Activated CD4-positive, alpha-beta T cell treated with anti-CD3 and anti-CD28 coated beads, Interleukin-2, amount 50 U/mL, for 24 hours (primary cell): ENCODE results near the gene MRPS24.

Experiments
- DNase-seq, 2 donors: peaks; one replicate each; pipeline ENCODE4 v3.0.0-alpha.2; 2020; ENCODE audit warnings: low read depth in 1 of 2, low spot score in 1 of 2

The MRPS24 gene

DNA sequence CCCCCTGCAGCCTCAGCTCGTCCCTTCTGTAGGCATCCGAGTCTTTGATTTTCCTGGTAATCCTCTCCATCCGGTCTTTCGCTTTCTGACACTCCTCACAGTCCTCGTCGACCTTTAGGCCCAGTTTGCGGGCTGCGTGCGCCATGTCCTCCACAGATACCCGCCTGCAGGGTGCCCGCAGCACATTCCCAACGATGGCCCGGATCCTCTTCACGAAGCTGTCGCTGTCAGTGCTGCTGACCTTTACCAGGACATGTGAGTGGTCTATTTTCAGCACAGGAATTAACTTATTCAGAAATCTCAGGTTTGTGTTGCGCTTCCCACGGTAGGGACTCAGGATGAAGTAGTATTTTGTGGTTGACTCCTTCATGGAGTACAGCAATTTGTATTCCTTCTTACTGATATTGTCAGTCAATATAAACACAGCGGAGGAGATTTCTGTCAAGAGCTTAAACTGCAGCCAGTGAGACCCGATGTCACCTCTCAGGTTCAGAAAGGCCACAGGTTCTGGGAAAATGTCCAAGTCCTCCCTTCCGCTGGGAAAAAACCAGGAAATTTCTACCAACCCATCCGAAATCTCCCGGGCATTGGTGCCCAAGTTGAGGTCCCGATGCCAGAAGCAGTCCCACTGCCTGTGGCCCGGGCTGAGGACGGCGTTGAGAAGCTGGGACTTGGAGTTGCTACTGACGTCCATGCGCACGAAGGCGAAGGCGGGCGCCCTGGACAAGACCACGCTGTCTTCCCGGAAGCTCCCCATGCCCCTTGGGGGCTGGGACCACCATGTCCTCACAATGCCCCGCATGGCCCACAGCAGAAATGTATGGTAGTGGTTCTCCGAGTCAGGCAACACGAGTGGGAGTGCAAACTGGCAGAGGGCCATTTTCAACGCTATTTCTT is 8.9 kb upstream of the MRPS24 start:
- no peak for DNase-seq

DNA sequence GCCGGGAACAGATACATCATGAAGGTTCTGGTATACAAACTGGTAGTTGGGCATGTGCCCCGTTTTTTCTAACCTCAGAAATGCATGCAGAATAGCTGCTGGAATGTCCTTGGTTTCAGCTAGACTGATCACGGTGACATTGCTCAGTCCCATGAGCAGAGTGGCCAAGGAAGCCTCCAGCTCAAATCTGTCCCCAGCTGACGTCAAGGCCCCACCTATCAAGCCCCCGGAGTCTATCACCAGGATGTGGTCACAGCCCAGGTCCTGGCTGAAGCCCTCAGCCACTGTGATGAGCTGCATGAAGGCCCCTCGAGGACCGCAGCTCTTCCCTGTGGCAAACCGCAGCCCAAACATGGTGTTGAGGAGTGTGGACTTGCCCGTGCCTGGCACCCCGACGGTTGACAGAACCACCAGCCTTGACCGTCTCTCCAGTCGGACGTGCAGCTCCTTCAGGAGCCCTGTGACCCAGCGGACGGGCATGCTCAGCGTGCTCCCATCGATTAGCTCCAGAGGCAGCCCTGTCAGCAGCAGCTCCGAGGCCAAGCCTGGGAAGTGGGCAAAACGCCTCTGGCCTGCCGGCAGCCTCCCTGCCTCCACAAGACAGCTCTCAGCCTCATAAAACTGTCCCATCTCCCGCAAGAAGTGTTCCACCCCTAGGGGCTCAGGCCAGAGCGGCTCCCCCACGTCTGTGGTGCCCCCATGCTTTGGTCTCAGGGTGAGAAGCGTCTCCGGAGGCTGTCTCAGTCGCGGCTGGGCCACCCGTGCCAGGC is 7.8 kb upstream of the MRPS24 start:
- no peak for DNase-seq

DNA sequence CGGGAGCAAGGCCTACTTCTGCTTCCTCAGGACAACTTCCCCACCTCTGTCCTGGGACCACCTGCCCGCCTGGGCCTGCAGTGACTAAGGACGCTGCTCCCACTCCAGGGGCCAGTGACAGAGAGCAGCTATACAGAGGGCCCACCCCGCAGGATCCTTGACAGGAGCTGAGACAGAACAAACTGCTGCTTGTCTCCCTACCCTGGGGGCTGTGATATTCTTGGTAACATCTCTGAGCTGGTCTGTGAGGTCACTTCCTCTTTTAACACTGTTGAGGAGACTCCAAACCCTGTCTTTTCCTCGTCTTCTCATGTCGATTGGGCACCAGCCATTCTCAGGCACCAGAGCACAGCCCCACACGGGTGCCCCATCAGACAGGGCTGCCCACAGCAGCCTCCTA is 6.9 kb upstream of the MRPS24 start:
- no peak for DNase-seq

DNA sequence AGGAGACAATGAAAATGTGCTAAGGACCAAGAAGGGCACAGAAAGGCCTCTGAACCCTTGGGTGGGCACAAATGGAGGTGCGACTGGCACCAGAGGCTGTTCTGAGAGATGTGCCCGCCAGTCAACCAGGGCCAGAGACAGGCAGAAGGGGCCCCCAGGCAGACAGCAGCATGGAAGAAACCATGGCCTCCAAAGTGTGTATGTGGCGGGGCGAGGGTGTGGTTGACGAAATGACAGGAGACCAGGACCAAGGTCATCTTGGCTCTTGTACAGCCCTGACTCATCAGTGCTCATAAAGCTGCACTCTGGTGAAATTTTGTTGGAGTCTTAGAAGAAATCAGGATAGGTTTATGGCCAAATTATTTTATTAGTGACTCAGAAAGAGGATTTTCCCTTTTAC is 4.0 kb upstream of the MRPS24 start:
- DNase-seq: no peak

DNA sequence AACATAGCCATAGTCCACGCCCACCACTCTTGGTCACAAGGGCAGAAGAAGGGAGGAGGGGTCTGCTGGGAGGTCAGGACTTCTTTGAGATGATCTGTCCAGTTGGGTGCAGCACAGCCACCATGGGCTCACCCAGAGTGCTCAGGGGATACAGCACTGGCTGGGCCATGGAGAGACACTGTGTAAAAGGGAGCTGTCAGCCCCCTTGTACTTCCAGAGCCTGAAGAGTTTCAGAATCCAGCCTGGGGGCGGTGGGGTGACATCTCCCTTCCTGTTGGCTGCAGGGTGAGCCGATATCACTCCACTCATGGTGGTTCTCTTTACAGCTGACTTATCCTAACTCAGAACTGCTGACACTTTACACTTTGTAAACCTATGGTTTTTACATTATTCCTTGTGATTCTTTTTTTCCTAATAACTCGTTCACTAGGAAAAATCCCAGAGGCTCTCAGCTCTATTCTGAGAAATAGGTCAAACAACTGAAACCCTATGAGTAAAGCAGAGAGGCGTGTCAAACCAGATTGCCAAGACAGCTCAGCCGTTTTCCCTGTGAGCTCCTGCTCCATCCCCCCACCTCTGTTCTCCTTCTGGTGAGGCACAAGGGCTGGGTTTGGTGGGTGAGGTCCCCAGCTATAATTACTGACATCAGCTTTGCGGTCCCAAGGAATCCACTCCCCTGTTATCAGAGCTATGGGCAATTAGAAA is 3.2 kb upstream of the MRPS24 start:
- no peak for DNase-seq

DNA sequence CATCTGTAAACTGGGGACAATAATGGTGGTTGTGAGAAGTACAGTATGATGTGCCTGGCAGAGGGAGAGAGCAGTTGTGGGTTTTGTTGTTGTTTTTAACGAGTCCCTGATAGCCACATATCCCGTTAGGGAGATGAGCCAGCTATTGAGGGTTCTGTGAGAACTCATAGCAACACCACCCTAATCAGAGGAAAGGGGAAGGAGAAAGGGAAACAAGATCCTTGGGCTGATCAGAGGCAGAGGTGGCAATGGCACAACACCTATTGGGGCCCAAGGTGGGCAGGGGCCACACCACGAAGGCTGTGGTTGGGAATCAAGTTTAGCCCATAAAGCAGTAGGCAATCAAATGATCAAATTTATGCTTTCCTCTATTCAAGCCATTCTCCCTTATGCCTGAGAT is 1.7 kb upstream of the MRPS24 start:
- DNase-seq: no peak

DNA sequence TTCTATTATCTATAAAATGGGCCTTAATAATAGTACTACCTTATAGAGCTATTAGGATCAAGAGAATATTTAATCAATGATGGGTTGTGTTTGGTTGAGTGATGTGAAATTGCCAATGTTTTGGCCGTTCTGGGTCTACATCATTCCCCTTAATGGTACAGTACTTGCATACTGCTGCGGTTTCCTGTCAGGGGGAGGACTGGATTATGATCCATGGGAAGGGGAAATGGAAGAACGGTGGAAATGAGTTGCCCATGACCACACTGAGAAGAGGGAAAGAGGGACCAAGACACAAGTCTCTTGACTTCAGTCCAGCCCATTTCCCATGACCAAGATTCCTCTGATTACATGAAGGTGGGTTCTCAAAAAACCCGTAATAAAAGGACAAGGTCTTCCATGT is 999 bp upstream of the MRPS24 start:
- DNase-seq: no peak

DNA sequence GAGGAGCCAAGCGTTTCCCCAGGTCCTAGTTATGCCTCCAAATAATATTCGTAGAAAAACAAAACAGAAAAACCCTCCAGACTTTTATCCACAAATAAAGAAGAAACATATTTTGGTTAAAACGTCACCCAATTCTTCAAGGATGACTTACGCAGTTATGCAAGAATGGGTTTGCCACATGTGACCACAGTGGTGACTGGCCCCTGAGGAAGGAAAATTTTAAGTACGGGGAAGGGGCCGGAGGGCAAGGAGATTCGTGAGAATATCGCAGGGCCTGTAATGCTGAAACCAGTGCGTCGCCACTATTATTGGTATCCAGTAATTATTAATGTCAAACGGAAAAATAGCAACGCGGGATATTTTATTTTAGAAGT is 537 bp upstream of the MRPS24 start:
- no peak for DNase-seq

DNA sequence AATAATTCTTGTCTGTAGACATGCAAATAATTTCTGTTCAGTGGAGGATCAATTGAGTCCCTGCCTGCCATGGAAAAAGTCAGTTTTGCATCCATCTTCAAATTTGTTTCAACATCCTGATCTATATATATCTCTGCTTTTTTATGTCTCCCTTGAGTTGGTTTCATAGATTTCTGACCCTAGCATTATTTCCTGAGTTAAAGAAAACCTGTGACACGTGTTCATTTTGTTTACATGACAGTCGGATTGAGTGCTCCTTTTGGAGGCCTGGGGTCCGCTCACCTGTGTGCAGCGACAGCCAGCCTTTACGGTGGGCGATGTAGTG is 674 bp downstream of the MRPS24 start:
- no peak for DNase-seq

DNA sequence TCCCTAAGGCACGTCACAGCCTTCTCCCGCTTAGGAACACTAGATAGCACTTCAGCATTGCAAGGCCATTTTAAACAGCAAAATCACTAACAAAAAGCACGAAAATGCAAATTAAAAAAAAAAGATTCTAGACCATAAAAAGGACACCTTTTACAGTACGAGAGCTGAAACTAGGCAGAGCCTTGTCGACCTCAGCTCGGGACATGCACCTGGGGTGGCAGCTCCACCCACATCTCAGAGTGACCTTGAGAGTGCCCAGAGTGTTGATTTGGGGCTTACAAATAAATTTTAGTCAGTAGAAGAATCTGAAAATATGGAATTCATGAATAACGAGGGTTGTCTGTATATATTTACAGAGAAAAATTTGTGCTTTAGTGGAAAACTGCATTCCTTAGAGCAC is 1.1 kb downstream of the MRPS24 start:
- no peak for DNase-seq

DNA sequence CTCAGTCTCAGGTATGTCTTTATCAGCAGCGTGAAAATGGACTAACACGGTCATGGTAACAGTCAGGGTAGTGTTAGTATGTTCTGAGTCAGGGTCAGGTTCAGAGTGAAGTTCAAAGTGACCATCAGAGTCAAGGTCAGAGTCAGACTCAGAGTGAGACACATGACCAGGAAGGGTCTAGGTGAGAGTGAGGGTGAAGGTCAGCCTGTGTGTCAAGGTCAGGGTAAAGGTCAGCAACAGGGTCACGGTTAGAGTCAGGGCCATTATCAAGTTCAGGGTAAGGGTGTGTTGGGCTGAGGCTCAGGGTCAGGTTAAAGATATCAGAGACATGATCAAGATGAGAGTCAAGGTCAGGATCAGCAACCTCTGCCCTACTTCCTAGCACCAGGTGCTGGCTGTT is 4.0 kb downstream of the MRPS24 start:
- DNase-seq: no peak

DNA sequence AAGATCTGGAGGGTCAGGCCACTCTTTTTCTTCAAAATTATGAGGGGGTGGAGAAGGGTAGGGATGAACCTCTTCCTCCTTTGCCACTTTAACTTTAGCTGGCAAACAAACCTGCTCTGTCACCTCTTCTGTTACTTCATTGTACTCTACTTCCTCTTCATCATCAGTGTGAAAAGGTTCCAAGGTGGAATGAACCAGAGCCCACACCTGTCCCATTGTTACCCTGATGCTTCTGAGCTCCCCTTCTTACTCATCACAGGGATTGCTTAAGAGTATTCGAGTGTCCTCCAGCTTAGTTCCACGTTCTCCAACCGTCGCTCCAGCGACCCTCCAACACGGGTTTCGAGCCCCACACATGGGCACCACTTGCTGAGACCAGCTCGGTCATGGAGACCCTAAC is 5.2 kb downstream of the MRPS24 start:
- DNase-seq: no peak

DNA sequence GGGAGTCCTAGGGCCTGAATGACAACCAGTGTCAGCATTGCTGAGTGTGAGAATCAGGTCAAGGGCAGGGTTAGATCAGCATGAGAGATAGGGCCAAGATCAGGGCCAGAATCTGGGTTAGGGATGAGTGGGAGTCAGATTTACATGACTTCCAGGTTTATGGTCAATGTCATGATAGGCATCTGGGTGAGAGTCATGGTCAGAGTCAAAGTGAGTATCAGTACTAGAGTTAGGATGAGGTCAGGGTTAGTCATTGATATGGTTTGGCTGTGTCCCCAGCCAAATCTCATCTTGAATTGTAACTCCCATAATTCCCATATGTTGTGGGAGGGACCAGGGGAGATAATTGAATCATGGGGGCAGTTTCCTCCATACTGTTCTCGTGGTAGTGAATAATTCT is 12.3 kb downstream of the MRPS24 start:
- no peak for DNase-seq

DNA sequence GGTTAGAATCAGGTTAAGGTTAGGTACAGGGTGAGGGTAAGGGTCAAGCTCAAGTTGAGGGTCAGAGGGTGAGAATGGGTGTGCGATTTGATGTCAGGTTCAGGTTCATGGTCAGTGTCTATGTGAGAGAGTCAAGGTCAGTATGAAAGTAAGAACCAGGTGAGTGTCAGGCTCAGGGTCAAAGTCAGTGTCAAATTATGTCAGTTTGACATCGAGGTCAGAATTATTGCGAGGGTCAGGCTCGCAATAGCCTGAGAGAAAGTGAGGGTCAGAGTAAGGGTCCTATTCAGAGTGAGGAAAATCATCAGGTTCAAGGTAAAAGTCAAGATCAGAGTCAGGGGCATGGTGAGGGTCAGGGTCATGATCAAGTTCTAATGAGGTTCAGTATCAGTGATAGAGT is 13.0 kb downstream of the MRPS24 start:
- no peak for DNase-seq

DNA sequence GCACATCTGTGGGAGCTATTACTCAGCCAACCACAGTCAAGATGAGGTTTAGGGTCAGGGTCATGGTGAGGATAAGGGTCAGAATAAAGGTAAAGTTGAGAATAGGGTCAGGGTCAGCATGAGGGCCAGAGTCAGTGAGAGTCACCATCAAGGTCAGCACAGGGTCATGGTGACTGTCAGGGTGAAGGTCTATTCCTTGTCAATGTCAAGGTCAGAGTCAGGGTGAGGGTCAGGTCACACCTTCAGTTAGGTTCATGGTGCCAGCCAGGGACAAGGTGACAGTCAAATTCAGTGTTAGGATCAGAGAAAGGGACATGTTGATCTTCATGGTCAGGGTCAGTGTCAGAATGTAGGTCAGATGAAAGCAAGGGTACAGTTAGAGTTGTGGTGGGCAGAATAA is 14.1 kb downstream of the MRPS24 start:
- DNase-seq: no peak

DNA sequence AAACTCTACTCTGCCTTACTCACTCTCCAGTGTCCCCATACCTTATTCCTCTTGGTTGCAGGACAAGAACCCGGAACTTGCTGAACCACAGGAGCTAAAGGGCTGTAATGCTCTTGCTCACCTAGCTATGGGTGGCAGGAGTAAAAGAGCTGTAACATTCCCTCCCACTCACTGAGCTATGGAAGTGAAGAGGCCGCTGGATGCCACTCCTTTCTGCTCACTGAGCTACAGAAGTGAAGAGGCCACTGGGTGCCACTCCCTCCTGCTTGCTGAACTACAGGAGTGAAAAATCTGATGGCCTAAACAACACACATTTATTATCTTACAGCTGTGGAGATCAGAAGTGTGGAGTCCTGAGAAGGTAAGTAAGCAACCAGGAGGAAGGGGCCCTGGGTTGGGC is 17.5 kb downstream of the MRPS24 start:
- DNase-seq: no peak

DNA sequence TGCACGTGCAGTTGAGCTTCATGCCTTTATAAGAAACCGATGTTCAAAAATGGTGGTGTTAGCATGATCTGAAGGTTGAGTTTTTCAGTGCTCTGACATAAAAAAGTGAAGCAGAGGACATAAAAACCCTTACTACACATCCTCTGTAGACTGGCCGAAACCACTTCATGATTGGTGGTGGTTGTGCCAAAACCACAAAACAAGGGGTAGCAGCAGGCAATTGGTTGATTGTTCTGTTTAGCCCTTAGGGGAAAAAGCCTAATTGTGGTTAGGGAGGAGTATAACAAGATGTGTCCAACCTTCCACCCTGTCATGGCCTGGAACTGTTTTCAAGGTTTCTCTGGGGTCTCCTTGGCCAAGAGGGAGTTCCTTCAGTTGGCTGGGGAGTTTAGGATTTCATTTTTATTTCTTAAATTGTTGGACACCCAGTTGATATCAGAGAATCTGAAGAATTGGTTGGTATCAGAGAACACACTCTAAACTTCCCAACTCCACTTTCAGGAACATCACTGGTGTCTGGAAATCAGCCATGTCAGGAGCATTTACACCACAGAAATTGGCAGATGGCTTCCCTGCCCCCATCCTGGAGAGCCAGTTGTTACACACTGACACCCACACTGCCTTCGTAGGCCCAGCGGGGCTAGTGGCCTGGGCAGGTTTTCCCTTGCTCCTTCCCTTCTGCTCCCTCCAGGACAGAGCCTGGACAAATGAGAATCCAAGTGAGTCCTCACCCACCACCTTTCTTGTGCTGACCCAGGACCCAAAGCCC is 18.8 kb downstream of the MRPS24 start:
- DNase-seq: no peak

DNA sequence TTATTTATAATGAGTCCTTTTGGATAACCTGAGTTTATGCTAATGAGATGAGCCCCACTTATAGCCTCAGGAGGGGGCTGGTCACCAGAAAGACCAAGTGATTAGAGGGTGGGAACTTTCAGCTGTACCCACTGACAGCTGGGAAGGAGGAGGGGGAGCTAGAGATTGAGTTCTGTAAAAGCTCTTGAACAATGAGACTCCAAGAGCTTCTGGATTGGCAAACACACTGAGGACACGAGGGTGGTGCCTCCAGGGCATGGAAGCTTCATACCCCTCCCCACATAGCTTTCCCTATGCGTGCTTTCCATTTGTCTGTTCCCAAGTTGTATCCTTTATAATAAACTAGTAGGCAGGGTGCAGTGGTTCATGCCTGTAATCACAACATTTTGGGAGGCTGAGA is 20.3 kb downstream of the MRPS24 start:
- no peak for DNase-seq

DNA sequence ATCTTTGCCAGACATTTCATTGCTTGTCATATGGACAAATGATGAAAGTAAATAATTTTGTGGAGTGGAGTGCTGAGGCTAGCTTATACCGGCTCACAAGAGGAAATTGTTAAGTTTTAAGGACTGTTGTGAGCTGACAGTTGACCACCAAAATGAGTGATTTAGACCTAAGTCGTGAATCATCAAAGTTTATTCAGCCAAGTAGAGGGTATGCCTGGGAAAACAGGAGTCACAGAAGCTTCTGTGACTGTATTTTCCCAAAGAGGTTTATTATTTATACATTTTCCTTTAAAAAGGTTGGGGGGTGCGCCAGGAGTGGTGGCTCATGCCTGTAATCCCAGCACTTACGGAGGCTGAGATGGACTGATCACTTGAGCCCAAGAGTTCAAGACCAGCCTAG is 21.8 kb downstream of the MRPS24 start:
- no peak for DNase-seq

DNA sequence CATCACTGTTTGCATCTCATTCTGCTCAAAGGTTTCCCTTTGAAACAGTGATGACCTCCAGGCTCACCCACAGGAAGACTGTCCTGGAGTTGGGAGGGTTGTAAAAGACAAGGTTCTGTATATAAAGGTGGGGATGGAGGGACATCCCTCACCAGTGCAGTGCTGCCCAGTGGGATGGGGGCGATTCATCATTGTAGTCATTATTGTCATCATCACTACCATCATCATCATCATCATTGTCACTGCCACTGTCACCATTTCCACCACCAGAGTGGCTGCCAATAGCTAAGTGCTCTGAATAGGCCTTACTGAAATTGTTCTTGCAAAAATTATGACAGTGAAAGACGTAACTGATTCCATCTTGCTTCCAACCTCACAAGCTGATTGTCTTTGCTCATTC is 24.7 kb downstream of the MRPS24 start:
- DNase-seq: no peak

DNA sequence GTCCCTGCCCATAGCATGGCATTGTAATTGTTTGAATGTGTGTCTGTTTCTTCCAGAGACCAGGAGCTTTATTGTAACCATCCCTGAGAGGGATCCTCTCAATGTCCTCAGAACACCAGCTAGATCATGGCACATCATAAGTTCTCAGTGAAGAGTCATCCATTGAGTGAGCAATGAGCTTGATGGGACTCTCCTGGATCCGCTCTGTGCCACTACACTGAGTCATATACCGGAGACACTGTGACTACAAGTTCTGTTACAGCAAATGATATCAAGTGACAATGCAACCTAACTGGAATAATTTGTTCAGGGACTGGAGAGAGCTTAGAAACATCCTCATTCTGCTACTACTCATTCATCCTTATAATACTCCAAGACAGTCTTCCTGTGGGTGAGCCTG is 25.1 kb downstream of the MRPS24 start:
- DNase-seq: no peak
